Endometrium (tissue), 2 donors: ENCODE data around the gene ARHGAP24.
A peak's percentile ranks its signal among the peaks of the same experiment; 100 is the strongest.
"Not testable (repeated sequence)": the region's sequence is repeated elsewhere in the genome, so short reads cannot be mapped to it uniquely, and the experiment has no call there.

ENCODE experiments used
- FAIRE-seq: peaks from 2 replicates; lab custom pipeline; 2012; peaks lifted over from hg19 to GRCh38; lab: Jason Lieb, UNC
- donor health status: control.
- donor health status: control.

ARHGAP24 gene

DNA sequence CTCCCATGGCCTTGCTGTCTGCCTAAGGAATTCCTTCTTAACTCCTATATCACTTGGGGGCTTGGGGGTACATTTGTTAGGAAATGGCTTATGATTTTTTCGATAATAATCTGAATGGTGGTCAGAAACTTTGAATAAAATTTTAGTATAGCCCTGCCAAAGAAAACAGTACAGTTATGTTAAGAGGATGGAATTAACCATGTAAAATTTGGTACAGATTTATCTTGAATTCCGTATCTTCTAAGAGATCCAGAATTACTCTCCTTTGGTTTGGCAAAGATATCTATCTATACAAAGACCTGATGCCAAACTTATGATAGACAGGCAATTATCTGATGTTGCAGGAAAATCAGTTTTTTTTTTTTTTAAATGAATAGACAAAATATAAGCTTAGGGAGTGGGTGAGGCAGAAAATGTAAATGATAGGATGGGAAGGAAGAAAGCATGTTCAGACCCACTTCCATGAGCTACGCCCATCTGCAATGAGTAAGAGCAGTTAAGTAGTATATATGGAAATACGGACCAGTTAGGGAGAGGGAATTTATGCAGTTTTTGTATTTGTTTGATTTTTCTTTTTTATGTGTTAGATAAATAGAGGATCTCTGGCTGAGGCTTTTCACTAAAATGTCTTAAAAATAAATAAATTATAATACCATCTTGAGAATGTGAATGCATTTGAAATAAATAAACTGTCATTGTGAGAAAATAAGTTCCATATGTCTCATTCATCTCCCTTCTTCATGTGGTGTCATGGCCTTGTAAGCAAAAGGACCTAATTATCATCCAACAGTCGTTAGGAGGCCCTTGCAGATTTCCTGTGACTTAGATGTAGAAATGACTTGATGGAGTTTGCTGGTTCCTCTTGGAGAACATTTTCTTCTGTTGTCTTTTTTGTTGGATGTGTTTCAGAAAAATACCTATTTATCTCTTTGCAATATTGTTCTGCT is 389.6 kb downstream of the ARHGAP24 start:
- FAIRE-seq = no peak

DNA sequence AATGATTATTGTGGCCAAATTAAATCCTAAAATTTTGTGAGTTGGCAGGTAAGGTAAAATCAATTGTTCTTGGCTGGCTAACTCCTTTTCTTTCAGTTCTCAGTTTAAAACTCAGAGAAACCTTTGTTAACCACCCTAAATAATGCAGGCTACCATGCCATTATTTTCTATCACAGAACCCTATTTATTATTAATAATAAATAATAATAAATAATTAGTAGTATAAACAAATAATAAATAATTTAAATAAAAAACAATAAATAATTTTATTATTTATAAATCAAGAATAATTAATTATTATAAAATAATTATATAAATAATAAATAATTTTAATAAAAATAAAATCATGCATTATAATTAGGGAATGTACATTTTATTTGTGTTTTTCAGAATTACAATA is 390.3 kb downstream of the ARHGAP24 start:
- peak; percentile 87 for FAIRE-seq

DNA sequence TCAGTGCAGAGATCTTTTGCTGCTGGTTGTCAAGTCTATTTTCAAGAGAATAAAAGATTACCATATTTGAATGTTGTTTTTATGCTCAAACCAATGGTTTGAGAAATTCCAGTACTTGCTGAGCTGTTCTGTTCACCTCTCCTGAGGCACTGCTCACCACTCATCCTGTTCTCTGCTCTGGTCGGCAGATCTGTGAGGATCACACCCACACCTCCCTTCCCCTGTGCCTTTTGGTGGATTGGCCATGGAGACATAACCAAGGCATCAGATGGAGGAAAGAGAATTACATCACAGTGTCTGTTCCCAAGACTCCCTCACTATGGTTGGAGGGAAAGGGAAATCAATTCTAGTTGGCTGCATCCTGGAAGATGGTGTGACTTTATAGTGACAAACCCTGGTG is 391.6 kb downstream of the ARHGAP24 start:
- no peak for FAIRE-seq

DNA sequence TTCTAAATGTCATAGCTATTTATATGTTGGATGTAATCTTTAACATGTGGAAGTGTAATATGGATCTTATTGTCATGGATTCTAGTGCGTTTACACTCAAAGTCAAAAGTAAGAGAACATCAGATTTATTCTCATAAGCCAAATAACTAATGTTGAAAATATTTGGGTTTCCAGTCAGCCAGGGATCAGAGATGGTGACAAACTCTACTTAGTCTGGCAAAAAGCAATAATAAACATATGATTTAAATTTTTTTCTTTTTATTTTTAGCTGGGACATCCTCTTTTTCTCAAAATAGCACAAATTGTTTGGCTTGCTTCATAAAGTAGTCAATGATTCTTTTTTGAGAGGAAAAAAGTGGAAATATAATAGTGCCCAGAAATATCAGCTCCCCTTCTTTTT is 392.3 kb downstream of the ARHGAP24 start:
- no peak for FAIRE-seq

DNA sequence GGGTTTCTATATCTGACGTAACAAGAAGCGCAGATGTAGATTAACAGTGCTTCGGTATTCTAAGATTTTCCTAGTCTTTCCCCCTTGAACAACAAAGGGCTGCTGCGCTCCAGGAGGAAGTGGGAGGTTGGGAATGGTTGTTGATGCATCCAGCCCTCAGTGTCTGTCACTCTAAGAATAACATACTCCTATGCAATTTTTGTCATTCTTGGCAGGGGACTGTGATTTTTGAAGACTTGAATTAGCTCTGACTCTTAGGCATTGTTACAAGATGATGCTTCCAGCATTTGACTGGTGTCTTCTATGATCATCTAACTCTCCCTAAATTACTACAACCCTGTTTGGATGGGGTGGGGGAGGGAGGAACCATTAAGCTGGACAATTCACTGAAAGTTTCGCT is 394.2 kb downstream of the ARHGAP24 start:
- no peak for FAIRE-seq

DNA sequence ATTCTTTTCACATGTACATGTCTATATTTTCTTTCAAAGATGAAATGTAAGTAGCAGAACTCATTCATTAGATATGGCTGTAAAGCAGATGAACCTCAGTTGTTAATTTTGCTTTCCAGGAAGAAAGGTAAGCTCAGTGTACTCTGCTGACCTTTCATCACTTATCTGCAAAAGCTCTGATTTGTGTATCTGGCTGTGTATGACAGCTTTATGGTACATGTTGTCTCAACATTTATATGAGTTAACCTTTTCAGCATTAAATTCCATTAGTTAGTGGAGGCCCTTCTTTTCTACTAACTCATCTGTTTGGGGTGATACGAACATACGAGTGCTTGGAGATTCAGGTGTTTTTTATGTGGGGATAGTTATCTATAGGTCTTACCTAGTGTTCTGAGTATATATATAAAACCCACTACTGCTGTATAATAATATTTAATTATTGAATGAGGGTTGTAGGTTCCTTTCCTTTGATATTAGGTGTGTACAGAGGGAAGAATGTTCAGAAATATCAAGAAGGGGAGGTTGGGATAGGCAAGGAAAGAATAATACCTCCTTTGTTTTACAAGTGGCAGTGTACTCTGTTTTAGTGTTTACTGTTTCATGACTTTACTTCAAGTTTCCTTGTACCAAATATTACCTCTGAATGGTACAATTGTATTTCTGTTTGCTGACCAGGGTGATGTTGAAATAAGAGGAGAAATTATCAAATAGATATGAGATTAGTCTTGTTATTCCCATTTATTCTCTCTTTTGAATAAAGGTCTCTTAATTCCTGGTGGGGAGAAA is 395.5 kb downstream of the ARHGAP24 start:
- no peak for FAIRE-seq

DNA sequence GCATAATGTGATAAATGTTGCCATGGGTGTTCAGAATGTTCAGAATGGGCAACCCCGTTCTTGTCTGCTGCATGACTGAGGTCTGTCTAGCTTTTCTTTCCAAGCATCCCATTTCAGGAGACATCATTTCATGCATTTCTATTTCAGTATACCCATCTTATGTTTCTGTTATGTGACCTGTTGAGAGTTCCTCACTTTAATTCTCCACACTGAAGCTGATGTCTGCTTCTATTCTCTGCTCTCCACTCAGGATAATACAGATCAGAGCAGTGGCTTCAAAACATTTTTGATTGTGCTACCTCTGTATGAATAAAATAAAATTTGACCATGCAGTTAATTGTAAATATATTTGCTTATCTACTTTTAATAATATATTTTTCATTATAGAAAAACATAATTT is 398.6 kb downstream of the ARHGAP24 start:
- no peak for FAIRE-seq

DNA sequence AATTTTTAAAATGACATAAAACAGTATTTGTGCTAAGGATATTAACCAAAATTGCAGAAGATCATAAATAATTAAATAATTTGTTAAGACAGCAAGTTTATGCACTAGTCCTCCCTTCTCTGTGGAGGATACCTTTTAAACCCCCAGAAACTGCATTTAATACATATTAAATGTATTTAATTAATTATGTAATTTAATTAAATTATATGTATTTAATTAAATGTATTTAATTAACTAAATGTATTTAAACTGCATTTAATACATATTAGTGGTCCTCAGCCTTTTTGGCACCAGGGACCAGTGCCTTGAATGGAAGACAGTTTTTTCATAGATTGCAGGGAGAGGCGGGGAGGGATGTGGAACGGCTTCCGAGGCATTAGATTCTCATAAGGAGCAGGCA is 404.6 kb downstream of the ARHGAP24 start:
- FAIRE-seq = no peak

DNA sequence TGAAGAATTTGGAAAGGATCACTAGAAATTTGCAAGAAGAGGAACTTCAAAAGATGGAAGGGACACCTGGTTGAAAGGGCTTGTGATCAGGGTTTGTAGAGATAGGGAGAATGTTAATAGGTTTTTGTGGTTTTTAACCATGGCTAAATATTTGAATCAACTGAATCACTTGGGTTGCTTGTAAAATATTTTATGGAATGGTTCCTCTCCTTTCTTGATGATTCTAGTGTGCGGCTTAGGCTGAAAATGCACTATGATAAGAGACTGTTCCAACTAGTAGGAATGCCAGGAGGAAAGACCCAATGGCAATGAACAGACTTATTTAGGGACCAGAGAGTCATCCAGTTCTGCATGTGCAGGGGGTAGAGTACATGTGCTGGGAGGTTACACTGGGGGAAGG is 408.2 kb downstream of the ARHGAP24 start:
- FAIRE-seq = no peak

DNA sequence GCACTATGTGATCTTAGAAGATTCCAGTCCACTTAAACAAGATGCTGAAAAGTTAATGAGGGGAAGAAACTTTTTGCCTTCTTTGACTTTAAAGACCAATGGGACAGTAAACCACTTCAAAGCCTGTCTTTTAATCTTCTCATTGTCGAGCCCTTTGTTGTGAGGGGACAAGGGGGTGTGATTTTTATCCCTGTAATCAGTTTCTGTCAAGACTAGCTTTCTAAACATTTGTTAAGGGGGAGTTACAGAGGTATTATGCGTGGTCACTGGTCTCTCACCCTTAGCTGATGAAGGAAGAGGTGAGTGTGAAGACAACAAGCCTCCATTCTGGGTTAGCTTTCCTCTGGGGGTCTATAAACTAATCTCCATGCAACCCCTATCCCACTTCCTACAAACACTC is 409.3 kb downstream of the ARHGAP24 start:
- FAIRE-seq = no peak

DNA sequence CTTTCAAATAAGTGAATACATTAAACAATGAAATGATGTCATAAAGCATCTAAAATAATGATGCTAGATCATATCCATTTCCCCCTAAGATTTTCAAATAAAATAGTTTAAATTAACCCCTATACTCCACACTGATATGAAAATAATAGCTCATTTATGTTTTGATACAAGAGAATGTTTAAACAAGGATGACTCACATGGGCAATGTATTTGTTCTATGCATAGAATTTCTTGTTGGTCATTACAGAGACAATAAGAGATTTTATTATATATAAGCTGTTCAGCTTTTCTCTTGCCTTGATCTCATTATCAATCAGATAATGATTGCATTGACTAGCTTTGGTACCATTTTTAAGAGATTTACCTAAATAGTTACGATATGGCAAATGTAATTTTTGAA is 411.7 kb downstream of the ARHGAP24 start:
- FAIRE-seq = peak; percentile 23

DNA sequence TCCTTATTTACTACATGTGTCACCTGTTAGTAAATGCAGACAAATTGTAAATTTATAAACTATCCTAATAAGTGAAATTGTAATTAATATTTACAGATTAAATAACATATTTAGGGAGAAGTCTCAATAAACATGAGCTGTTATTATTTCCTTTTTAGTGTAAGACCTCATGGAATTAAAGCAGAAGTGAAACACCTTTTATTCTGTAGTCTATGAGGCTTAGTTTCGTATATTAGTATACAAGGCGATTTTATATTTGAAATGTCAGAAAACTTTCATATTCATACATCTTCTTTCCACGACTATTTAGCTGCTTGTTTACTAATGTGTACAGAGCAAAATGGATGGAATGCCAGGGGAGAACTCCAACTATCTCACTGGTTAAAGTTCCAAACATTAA is 414.4 kb downstream of the ARHGAP24 start:
- FAIRE-seq = no peak

DNA sequence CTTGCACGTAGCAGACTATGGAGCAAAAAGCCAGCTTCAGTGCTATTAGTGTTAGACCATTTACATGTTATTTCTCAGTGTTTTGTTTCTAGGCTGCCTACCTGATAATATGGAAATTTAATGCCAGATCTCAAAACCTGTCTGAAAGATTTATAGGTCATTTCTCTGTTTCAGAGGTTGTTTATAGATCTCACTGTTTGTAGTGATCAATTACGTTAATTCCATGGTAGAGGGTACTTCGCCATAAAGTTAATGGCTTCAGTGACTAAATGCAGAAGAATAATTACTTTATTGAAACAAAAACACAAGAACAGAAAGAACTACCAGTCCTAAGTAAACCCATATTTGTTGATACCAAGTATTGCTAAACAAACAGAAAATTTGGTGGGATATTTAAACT is 420.8 kb downstream of the ARHGAP24 start:
- FAIRE-seq = no peak

DNA sequence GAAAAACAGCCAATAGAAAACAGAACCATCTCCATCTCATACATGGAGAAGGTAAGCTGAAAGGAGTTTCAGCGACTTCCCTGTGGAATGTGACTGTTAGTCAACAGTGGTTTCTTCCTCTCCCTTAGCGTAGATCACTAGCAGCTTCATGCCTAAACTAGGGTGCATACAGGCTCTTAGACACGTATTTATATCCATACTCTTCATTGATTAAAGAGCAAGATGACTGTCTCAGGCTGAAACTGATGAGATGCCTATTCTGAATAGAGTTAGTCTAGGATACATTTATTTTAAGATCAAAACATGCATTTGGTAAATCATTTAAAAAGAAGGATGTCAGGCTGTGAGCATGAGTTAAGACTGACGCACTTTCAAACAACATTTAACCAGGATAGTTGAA is 423.3 kb downstream of the ARHGAP24 start:
- no peak for FAIRE-seq

DNA sequence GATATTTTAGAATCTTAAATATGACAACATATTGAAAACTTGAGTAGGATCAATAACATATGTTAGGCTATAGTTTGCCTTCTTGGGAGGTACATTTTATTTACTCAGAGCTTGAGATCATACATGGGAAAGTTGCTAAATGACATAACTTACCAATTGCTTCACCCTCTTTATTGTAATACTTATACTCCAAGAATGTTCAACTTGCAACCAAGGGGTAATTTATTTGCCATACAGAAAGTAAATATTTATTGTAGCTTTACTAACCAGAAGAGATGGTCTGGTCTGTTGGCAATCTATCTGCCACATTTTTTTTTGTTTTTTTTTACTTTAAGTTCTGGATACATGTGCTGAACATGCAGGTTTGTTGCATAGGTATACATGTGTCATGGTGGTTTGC is 426.6 kb downstream of the ARHGAP24 start:
- FAIRE-seq = no peak

DNA sequence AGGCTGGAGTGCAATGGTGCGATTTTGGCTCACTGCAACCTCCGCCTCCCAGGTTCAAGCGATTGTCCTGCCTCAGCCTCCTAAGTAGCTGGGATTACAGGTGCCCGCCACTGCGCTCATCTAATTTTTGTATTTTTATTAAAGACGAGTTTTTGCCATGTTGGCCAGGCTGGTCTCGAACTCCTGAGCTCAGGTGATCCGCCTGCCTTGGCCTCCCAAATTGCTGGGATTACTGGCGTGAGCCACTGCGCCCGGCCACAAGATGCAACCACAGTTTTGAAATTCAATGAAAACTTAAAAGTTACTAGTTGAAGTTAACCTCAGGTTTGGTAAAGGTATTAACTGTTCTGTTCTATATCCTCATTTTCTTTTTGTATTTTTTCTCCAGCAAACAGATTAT is 427.7 kb downstream of the ARHGAP24 start:
- FAIRE-seq = not testable (repeated sequence)

DNA sequence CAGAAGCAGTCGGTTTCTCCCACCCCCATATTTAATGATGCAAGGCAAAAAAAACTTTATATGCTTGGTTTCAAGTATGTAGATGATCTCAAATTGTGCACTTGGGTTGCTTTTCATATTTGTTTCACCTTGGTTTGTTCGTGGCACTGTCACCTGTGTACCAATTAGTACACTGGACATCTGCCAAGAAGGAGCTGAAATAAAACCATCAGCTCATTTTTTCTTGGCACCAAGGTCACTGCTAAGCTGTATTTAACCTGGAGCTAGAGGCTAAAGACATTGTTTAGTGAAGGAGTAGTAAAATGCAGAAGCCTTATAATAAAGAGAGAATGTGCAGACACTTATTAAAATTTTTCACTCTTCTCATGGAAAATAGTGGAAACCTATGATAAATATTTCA is 430.8 kb downstream of the ARHGAP24 start:
- FAIRE-seq = no peak

DNA sequence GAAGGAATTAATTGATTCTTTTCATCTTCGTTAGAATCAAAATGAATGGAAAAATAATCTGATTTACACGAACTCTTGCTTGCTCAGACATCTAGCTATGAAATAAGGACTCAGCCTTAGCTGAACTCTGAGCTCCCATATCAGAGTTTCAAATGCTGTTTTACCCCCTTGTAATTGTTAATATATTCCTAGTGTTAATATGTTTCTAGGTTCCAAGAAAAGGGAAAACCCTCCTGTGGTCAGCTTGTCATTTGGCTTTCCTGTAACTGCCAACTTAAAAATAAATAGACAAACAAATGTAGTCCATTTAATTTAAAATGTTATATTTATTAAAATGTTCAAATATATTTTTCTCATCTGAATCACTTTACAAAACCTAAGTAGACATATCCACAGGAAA is 432.1 kb downstream of the ARHGAP24 start:
- FAIRE-seq = no peak

DNA sequence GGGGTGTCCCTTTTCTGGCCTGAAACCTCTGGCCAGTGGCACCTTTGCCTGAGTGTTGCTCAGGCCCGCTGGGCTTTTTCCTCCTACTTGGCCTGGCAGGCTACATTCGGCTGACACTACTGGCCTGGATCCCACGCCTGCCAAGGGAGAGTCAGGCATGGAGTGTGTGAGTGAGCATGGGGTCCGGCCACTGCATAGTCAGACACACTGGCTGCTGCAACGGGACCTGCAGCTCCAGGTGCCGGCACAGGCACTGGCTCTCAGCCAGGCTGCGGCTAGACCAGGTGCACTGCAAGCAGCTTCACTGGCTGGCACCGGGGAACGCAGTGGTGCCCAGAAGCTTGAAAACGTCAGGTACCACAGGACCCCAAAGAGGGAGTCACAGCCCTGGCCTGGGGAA is 434.9 kb downstream of the ARHGAP24 start:
- FAIRE-seq = no peak

DNA sequence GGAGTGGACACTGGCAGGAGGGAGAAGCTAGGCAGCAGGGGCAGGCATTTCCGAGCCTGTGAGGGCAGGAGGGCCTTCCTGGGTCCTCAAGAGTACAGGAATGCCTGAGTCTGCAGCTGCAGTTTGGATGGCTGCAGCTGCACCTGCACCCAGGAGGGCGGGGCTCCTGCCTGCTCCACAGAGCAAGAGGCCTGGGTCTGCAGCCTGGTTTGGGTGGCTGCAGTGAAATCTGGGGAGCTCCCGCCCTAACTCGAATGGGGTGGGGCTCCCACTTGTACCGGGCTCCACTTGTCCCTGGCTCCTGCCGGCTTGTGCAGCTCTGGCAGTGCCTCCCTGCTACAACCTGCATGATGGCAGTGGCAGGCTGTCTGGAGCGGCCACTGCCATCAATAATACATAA is 436.0 kb downstream of the ARHGAP24 start:
- FAIRE-seq = no peak

DNA sequence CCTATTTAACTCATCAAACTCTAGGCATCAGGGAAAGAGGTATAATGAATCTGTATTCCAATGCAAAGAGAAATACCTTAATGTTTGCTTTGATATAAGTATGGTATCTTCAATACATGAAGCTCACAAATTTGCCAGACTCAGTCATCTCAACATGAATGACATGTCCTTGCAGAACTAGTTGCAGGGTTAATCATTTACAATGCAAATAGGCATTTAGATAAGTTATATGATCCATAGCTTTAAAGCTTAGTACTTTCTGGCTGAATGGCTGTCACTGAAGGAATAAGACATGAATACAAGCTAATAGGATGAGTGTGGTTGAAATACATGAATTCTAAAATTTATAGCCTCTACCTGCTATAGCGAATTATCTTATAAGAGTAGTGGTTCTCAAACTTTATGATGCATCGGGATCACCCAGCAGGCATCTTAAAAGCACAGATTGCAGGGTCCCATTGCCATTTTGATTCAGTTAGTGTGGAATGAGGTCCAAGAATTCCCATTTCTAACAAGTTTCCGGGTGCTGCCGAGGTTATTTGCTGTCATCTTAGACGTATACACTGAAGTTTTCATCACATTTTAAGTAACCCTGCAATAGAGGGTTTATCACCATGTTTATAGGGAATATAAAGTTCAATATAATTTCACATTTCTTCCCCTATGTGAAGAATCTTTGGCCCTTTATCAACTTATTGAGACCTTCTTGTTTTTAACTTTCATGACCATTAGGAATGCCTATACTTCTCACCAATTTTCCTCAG is 439.2 kb downstream of the ARHGAP24 start:
- FAIRE-seq = no peak

DNA sequence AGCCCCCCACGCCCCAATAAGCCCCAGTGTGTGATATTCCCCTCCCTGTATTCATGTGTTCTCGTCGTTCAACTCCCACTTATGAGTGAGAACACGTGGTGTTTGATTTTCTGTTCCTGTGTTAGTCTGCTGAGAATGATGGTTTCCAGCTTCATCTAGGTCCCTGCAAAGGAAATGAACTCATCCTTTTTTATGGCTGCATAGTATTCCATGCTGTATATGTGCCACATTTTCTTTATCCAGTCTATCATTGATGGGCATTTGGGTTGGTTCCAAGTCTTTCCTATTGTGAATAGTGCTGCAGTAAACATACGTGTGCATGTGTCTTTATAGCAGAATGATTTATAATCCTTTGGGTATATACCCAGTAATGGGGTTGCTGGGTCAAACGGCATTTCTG is 440.6 kb downstream of the ARHGAP24 start:
- not testable (repeated sequence) for FAIRE-seq
